NCI-H146 treated with DMSO at 0.1 percent for 48 hours (cell line): ENCODE measurements around the gene PARPBP.
"Not testable (repeated sequence)": the region's sequence is repeated elsewhere in the genome, so short reads cannot be mapped to it uniquely, and the experiment has no call there.

Experiments
- DNase-seq: peaks from one replicate; lab custom pipeline; 2025; ENCODE audit not compliant: unreplicated experiment; lab: John Stamatoyannopoulos, UW

PARPBP gene

GRCh38 chr12:102240859-102241258, 120.9 kb downstream of the PARPBP start:
- DNase-seq: not testable (repeated sequence)
